Liver (tissue), 5 donors: ENCODE measurements around the gene AFMID. TPM values are rescaled to one million over a fixed set of nuclear protein-coding genes. Genes with fewer than 3 reads are reported as not detected.

Source experiments
- polyA plus RNA-seq, 2 donors: library from polyadenylated mRNA; stranded (reverse) in 1 of 2; unstranded in 1 of 2; fragments of 200-250 nt in 1 of 2; fragments of >200 nt in 1 of 2; fragmentation: Nextera tagmentation in 1 of 2; extraction: Ambion mirVana in 1 of 2; gene quantifications; one replicate each; pipeline versions ENCODE4 v1.2.1 to v1.2.3, GENCODE V29; 2013 to 2015
- small RNA-seq: library from RNA; depleted of rRNA; stranded (forward); fragments of <200 nt; gene quantifications from one replicate; pipeline ENCODE3, GENCODE V24; 2014
- total RNA-seq, 2 donors: library from RNA; depleted of rRNA; stranded (reverse); fragments of >200 nt; gene quantifications; one replicate each; pipeline ENCODE4 v1.2.3, GENCODE V29; 2014
- donor health status: healthy.
- donor health status: healthy.
- donor health status: healthy.

The AFMID gene
- total and polyA plus RNA-seq, 4 donors = 73.4 to 201 (median 138) TPM

Small RNA genes lying within 50 kb of the gene (small RNA-seq; reads per million reads assigned to genes)
- not detected for gene AC087645.1

Other genes starting within 250 kb of the AFMID start
- 1 to 10 TPM; 4.3 to 7.7 TPM for gene TNRC6C, start 228.7 kb upstream of the AFMID start, total RNA-seq
- gene TNRC6C, start 228.7 kb upstream of the AFMID start, polyA plus RNA-seq = 1 to 10 TPM; 1.3 to 1.5 TPM
- 10 to 100 TPM; 18.3 to 61.9 TPM for gene TMC6, start 58.6 kb upstream of the AFMID start, total RNA-seq
- gene TMC6, start 58.6 kb upstream of the AFMID start, polyA plus RNA-seq = 1 to 10 TPM; 7.7 to 8.4 TPM
- 10 to 100 TPM in 1 of 2 donors, 1 to 10 TPM in 1; 7.9 to 14.5 TPM for gene TMC8, start 56.6 kb upstream of the AFMID start, total RNA-seq
- 1 to 10 TPM; 1.3 to 2.2 TPM for gene TMC8, start 56.6 kb upstream of the AFMID start, polyA plus RNA-seq
- gene C17orf99, start 41.0 kb upstream of the AFMID start, total RNA-seq = 10 to 100 TPM in 1 of 2 donors, not detected in 1; 98.3 TPM
- not detected for gene C17orf99, start 41.0 kb upstream of the AFMID start, polyA plus RNA-seq
- gene SYNGR2, start 18.8 kb upstream of the AFMID start, total RNA-seq = 10 to 100 TPM; 27.9 to 33.6 TPM
- gene SYNGR2, start 18.8 kb upstream of the AFMID start, polyA plus RNA-seq = 10 to 100 TPM; 76.8 to 84.7 TPM
- gene TK1, start 310 bp upstream of the AFMID start, total RNA-seq = 10 to 100 TPM in 1 of 2 donors, under 1 TPM in 1; 0.84 to 97.6 TPM
- gene TK1, start 310 bp upstream of the AFMID start, polyA plus RNA-seq = 10 to 100 TPM in 1 of 2 donors, 1 to 10 TPM in 1; 5.9 to 14.2 TPM
- gene BIRC5, start 26.9 kb downstream of the AFMID start, total RNA-seq = 10 to 100 TPM in 1 of 2 donors, under 1 TPM in 1; 0.42 to 73.2 TPM
- gene BIRC5, start 26.9 kb downstream of the AFMID start, polyA plus RNA-seq = 1 to 10 TPM; 2.2 to 3.9 TPM
- not detected for gene TMEM235, start 44.3 kb downstream of the AFMID start, total RNA-seq
- under 1 TPM in 1 of 2 donors, not detected in 1; 0.02 TPM for gene TMEM235, start 44.3 kb downstream of the AFMID start, polyA plus RNA-seq
- 10 to 100 TPM; 16.1 to 48.0 TPM for gene SOCS3, start 172.7 kb downstream of the AFMID start, total RNA-seq
- 10 to 100 TPM; 12.2 to 20.5 TPM for gene SOCS3, start 172.7 kb downstream of the AFMID start, polyA plus RNA-seq
- gene PGS1, start 191.3 kb downstream of the AFMID start, total RNA-seq = 10 to 100 TPM; 13.5 to 24.1 TPM
- 10 to 100 TPM in 1 of 2 donors, 1 to 10 TPM in 1; 8.1 to 10.9 TPM for gene PGS1, start 191.3 kb downstream of the AFMID start, polyA plus RNA-seq